Fibroblast of skin of left quadriceps (primary cell): ENCODE results near the gene ZNF304.
"Not testable (repeated sequence)": the region's sequence is repeated elsewhere in the genome, so short reads cannot be mapped to it uniquely, and the experiment has no call there.

ENCODE experiments used
- DNase-seq, 2 experiments: peaks; one replicate each; pipeline ENCODE4 v3.0.0-alpha.2; 2013; ENCODE audit warnings: low read depth in 2 of 2

ZNF304 gene

DNA sequence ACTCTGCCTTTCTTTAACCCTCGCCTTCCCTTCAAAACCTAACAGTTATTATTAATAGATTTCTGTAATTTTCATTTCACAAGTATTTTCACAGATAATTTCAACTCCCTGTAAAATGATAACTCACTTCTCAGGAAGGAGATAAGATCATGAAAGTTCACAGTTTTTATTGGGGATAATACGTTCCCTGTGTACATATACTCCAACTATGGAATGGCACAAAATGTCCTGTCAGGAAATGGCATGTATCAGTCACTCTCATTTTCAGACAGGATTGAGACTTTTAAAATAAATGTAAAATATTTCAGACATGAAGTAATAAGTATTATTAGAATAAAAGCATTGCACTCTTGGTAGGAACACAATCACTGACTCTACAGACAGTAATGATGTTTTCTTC is 11.3 kb downstream of the ZNF304 start:
- DNase-seq, result no peak

DNA sequence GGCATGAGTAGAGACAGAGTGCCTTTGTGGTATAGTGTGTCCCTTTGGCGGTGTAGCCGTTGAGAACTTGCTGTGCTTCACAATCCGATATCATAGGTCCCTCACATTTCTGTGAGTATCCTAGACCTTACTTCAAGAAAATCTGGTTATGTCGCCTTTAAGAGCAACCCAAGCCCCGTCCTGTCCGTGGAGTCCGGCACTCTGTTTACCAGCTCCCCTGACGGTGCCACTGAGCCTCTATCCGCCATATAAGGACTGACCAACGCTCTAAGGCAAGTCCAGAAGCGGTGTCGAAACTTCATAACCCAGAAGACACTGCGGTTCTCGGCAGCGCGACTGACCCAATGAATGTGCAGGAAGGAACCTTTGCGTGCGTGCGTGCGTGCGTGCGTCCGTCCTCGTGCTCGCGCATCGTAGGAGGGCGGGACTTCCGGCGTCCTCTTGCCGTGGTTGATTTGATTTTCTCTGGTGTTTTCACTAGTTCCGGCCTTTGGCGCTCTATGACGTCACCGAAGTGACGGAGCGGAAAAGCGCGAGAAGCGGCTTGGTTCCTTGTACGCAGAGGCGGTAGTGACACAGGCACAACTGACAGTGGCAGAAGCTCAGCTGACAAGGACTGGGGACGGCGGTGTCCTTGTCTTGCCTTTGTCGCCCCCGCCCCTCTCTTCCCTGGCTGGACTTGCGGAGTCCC is 12.1 kb downstream of the ZNF304 start, which contains the start of the genes TRAPPC2B and ZNF547:
Gene TRAPPC2B (plus strand): TSS at position 555 of the 691 bp plus-strand sequence. CDS start 1,283 bp downstream, outside the sequence.
Gene ZNF547 (plus strand): TSS at position 555 of the 691 bp plus-strand sequence. CDS start 5,005 bp downstream, outside the sequence.
- peak; percentile 99 for DNase-seq

DNA sequence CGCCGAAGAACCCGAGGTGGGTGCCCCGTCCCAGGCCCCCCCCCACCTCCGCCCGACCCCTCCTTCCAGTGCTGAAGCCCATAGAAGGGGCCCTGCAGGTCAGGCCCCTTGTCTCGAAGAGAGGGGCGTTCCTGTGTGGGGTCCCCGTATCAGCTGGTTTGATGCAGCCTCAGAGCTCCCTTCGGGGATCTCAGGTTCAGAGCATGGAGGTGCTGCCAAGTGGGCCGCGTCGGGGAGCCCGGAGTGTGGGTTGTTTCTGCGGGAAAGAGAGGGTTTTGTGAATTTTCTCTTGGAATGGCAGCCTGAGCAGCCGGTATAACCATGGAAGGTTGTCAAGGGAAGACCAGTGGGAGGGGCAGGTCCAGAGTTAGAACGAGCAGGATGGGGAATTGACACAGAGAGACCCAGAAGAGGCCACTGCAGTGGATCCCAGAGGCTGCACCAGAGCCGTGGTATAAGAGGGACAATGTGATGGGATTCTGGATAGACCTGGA is 12.7 kb downstream of the ZNF304 start:
- DNase-seq, result no peak

- DNase-seq, result no peak
Observed at GRCh38 chr19:57366776-57367175, 15.7 kb downstream of the ZNF304 start.

- DNase-seq, result no peak
Observed at GRCh38 chr19:57374179-57374578, 23.1 kb downstream of the ZNF304 start.

GRCh38 chr19:57374647-57375046 is 23.6 kb downstream of the ZNF304 start:
- DNase-seq, result not testable (repeated sequence)

DNA sequence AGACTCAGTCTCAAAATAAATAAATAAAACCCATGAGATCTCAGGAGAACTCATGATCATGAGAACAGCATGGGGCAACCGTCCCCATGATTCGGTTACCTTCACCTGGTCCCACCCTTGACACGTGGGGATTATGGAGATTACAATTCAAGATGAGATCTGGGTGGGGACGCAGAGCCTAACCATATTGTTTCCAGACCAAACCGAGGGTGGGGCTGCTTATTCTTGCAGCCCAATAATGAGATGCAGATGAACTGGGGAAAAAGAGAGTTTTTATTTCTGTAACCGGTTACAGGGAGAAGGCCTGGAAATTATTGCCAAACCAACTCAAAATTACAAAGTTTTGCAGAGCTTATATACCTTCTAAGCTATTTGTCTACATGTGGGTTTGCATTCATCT is 25.1 kb downstream of the ZNF304 start:
- no peak for DNase-seq

GRCh38 chr19:57377498-57378146 is 26.6 kb downstream of the ZNF304 start:
- no peak for DNase-seq

DNA sequence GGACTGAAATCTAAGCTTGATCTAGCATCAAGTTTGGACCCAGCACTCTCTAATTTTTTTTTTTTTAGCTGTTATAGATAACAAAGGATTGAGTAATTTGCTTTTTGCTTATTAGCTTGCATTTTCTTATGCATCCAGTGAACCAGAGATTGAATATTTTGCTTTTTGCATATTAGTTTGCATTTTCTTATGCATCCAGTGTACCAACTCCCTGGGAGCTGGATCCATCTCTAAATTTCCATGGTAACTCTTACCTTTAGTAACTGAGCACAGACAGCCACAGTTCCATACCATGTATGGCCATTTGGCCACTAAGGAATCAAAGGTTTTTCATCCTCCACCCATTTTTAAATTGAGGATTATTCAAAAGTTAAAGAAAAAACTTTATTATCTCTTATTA is 29.9 kb downstream of the ZNF304 start:
- DNase-seq, result no peak

DNA sequence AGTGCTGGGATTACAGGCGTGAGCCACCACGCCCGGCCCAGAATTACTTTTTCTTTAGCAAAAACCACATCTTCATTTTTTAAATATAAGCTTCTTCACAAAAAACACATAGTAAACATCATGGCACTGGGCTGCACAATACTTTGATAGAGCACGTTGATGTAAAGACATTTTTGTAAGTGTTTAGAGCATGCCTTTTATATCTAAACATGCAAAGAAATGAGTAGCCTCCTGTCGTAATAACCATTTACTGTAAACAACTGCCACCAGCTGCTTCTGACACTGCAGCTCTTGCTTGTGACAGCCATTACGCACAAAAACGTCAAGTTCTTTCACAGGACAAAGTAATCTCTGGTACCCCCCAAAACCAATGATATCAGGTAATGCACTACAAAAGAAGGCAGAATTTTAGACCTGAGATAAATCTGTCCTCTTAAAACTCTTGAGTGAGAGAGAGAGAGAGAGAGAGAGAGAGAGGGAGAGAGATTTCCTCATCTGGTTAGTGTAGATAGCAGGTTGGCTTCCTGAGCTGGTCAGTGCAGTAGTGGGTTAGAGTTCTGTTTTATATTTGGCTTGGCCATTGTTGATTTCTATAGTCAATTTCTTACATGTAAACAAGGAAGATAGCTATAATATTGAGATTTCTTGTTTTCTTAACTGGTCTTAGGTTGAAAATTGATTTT is 31.9 kb downstream of the ZNF304 start:
- DNase-seq, result no peak

- no peak for DNase-seq
Observed at GRCh38 chr19:57389194-57389729, 38.2 kb downstream of the ZNF304 start.

DNA sequence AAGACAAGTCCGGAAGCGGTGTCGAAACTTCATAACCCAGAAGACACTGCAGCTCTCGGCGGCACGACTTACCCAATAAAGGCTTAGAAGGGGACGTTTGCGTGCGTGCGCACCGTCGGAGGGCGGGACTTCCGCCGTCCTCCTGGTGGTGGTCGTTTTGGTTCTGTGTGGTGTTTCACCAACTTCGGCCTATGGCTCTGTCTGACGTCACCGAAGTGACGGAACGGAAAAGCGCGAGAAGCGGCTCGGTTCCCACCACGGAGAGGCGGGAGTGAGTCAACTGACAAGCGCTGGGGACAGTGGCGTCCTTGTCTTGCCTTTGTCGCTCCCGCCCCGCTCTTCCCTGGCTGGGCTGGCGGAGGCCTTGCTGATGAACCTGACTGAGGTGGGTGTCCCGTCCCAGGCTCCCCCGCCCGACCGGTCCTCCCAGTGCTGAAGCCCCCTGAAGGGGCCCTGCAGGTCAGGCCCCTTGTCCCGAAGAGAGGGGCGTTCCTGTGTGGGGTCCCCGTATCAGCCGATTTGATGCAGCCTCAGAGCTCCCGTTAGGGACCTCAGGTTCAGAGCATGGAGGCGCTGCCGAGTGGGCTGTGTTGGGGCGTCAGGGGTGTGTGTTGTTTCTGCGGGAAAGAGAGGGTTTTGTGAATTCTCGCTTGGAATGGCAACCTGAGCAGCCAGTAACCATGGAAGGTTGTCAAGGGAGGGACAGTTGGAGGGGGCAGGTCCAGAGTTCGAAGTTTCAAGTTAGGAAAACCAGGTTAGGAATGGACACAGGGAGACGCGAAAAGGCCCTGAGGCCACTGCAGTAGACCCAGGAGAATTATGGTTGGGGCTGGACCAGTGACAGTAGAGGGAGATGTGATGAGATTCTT is 38.9 kb downstream of the ZNF304 start, which contains the start of gene ZNF548:
Gene ZNF548 (plus strand): TSS at position 125 of the 869 bp plus-strand sequence. CDS start 246 bp downstream, at position 371.
- peak; percentile 98 for DNase-seq

GRCh38 chr19:57395710-57396109 is 44.6 kb downstream of the ZNF304 start:
- no peak for DNase-seq

GRCh38 chr19:57398868-57399267 is 47.8 kb downstream of the ZNF304 start:
- no peak for DNase-seq

GRCh38 chr19:57403737-57404563 is 52.9 kb downstream of the ZNF304 start:
- no peak for DNase-seq

GRCh38 chr19:57406516-57407123 is 55.5 kb downstream of the ZNF304 start:
- DNase-seq, result peak in 1 of 2 experiments; percentile 2
